ENCODE results near the gene ERICH4.

- TF ChIP-seq CTCF (IDR thresholded peaks at IDR 0.05) (no peak), POLR2A (IDR thresholded peaks at IDR 0.05) (no peak)
Observed at GRCh38 chr19:41445575-41445974, 2.6 kb downstream of the ERICH4 start.
